GM12865 (cell line): ENCODE results near the gene RGS14.

Experiments
- DNase-seq: peaks from one replicate; pipeline ENCODE4 v3.0.0; 2010; ENCODE audit warnings: low read depth
- H3K4me3 ChIP-seq: 2 replicates; pipeline ENCODE4 v1.5.1; 2011; ENCODE audit warnings: mild to moderate bottlenecking, low read depth, low read length, control low read depth
- CTCF ChIP-seq: IDR thresholded peaks from 2 replicates; pipeline ENCODE4 v1.5.1; 2011; ENCODE audit warnings: low read length, control low read depth, low read depth, inconsistent platforms; ENCODE audit not compliant: insufficient read depth; ENCODE audit errors: missing control alignments

Gene RGS14

GRCh38 chr5:177329883-177330282, 27.8 kb upstream of the RGS14 start:
- H3K4me3 ChIP-seq = no peak overlapping the region
- no peak for DNase-seq
- no peak for TF ChIP-seq CTCF

GRCh38 chr5:177330991-177331842, 26.5 kb upstream of the RGS14 start:
- DNase-seq = no peak
- no peak overlapping the region for H3K4me3 ChIP-seq
- no peak for TF ChIP-seq CTCF

DNA sequence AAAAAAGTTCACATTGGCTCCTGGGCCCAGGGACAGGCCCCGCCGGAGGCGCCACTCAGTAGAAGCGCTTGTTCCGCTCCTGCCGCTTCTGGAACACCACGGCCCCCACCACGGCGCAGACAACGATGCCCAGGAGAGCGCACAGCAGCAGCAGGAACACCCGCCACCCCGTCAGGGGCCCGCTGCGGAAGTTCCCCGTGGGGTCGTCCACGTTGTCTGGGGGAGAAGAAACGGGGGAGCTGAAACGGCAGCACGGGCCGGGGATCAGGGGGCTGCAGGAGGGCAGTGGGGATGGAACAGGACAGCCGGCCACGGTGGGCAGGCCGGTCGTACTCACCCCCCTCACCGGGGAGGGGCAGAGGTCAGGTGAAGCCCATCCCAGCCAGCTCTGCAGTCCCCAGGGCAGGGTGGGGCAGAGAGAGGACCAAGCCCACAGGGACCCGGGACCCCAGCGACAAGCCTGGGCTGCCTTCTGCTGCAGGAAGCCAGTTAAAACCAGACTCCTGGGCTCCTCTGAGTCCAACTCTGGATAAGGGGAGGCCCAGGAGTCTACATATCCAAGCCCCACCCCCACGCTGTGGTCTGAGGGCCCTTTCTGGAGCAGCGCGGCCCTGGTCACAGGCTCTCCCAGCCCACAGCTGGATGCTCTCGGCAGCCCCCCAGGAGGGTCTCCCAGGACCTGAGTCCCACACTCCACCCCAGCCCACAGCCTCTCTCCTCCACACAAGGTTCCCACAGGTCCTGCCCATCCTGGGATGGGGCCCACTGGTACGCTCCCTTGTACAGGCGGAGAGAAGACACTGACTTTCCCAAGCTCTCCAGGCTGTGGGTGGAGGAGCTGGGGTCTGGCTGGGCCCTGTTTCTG, 25.5 kb upstream of the RGS14 start:
- TF ChIP-seq CTCF = no peak
- no peak for DNase-seq
- H3K4me3 ChIP-seq = no peak overlapping the region

DNA sequence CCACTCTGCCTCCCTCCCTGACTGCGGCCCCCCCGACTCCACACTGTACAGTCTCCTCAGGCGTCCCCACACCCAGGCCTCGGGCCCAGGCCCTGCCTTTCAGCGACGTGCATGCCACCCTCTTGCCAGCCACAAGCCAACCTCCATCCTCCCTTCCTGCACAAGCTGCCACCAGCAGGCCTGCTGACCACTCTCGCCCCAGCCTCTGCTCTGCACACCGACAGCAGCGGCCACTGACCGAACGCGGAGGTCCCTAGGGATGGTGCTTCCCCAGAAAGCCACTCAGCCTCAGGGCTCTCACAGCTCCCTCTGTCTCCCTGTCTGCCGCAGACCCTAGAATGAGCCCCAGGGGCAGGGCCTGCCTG, 24.8 kb upstream of the RGS14 start:
- no peak for TF ChIP-seq CTCF
- no peak for DNase-seq
- no peak overlapping the region for H3K4me3 ChIP-seq

DNA sequence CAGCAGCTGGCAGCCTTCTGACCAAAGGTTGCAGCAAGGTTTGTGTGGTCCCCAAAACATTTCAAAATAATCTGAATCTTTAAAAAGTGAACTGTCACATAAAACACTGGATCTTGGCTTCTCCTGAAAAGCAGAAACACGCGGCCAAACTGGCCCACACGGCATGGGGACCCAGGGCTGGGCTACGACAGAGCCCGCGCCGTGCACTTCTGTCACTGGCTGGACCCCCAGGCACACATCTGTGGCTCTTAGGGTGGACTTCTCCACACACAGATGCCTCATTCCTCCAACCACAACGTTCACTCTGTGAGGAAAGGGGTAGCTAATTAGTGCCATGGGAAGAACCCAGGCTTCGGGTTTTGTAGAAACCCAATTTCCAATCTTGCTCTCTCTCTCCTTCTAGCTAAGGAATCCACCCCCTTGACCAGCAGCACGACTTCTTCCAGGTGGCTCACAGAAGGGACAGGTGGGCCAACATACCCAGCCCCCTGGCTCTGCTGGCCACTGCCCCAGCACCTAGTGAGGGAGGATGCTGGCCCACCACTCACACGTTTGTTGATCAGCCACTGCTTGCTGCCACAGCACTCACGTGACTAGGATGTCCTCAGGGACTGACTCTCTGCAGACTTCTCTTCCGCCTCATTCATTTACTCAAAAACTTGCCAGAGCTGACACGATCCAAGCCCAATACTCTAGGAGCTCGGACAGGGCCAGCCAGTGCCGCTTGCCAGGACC, 24.1 kb upstream of the RGS14 start:
- no peak for DNase-seq
- H3K4me3 ChIP-seq = no peak overlapping the region
- no peak for TF ChIP-seq CTCF

- TF ChIP-seq CTCF = no peak
- H3K4me3 ChIP-seq = no peak overlapping the region
- no peak for DNase-seq
Observed at GRCh38 chr5:177334155-177334551, 23.6 kb upstream of the RGS14 start.
